NCI-H748 (cell line): ENCODE results near the gene IBA57.

Experiments
- DNase-seq: peaks from one replicate; lab custom pipeline; 2025; ENCODE audit not compliant: unreplicated experiment; lab: John Stamatoyannopoulos, UW

The IBA57 gene

DNA sequence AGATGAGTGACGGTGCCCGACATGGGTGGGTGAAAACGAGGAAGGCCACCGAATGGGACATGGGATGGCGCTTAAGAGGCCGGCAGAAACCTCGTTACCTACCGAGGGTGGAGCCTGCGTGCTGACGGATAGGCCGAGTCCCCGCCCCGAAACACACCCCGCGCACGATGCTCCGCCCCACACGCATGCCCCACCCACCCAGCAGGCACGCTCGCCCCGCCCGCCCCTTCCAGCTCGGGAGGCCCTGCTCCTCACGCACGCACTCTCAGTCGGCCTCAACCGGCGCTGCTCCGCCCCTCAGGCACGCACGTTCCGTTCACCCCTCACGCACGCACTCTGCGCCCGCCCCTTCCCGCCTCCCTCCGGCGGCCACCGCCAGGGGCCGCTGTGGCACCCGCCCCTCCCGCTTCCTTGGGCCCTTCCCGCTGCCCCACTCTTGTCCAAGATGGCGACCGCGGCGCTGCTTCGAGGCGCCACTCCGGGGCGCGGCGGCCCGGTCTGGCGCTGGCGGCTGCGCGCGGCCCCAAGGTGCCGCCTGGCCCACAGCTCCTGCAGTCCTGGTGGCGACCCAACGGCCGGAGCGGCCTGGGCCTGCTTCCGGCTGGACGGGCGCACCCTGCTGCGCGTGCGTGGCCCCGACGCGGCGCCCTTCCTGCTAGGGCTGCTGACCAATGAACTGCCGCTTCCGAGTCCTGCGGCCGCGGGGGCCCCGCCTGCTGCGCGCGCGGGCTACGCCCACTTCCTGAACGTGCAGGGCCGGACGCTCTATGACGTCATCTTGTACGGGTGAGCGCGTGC is at the start of gene IBA57:
Gene IBA57 (plus strand): TSS at position 433 of the 798 bp plus-strand sequence. CDS start 13 bp downstream, at position 446.
- DNase-seq = peak; percentile 93

DNA sequence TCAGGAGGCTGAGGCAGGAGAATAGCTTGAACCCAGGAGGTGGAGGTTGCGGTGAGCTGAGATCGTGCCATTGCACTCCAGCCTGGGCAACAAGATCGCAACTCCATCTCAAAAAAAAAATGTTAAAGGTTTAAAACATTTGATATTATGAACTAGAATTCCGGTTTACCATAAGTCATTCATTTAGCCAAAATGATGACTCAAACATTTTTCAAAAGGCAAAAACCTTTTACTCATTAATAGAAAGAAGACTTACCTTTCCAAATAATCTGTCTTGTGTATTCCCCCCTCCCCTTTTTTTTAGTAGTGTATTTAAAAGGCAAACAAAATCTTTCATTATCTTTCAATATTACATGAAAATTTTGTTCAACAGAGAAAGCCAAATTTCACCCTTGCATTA is 48.3 kb upstream of the IBA57 start:
- DNase-seq = no peak

DNA sequence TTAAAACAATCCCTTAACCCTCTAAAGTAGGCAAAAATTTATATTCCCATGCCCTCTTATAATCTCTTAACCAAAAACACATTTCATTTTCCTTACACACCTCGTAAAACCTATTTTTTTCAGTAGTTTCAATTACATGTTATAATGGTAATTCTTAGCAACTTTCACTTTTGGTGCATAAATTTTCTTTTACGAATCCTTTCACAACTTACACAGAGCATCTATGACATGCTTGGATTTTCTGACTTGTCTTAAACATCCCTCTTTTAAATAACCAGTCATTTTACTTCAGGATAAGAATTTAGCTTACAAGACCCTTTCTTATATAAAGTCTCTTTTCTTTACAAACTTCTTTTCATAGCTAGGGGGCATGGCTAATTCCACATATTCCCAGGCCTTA is 47.6 kb upstream of the IBA57 start:
- peak; percentile 3 for DNase-seq

GRCh38 chr1:228120351-228120750 is 45.3 kb upstream of the IBA57 start:
- DNase-seq = no peak

GRCh38 chr1:228120857-228121489 is 44.6 kb upstream of the IBA57 start:
- no peak for DNase-seq

DNA sequence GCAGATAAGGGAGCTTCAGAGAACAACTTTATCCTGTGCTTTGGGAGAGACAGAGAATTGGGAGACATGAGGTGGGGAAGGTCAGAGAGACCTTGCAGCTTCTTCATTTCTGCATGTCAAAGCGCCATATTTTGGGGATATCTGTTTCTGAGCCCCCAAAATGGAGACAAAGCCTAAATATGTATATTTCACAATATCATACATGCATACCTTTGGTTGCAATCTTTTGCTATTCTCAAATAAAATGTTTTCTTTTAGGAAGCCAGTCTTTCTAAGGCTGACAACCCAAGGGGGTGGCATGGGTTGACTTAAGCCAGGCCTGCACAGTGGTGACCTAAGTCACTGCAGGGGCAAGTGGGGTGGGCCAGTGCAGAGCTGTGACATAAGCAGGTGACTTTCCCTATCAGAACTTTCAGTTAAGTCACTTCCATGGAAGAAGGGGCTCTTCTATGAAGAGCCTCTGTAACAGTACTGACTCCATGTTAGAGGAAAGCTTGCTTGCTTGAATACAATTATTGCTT is 42.6 kb upstream of the IBA57 start:
- DNase-seq = no peak

DNA sequence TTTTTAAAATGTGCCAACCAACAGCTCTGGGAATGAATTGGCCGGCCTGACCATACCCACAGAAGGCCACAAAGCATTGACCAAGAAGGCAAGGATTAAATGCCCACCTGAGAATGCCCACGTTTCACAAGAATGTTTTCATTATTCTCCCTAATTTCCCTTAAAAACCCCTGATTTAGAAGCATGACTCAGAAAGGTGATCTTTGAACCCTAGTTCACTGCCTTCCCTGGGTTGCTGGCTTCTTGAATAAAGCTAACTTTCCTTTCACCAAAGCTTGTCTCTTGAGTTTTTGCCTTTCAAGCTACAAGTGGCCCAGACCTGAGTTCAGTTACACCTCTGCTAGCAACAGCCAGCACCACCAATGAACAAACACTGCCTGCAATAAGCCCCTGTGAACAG is 42.1 kb upstream of the IBA57 start:
- DNase-seq = no peak

GRCh38 chr1:228125185-228125584 is 40.4 kb upstream of the IBA57 start:
- no peak for DNase-seq

- DNase-seq = no peak
Observed at GRCh38 chr1:228131766-228132165, 33.8 kb upstream of the IBA57 start.

DNA sequence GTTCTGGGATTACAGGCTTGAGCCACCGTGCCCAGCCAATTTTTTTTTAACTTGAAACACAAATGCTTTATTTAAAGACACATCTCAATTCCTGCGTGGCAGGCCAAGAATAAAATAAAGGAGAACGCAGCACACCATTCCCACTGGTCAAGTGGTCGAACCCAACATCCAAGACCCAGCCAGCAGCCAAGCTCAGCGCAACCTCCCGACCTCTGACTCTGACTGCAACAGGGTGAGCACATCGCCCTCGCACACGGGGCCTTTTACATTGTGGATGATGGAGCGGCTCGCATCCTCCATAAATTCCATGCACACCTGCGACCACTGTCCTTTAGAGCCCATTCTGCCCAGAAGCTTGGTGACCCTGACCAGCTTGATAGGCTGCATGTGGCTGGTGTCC is 31.0 kb upstream of the IBA57 start:
- no peak for DNase-seq

- no peak for DNase-seq
Observed at GRCh38 chr1:228136901-228137300, 28.7 kb upstream of the IBA57 start.

DNA sequence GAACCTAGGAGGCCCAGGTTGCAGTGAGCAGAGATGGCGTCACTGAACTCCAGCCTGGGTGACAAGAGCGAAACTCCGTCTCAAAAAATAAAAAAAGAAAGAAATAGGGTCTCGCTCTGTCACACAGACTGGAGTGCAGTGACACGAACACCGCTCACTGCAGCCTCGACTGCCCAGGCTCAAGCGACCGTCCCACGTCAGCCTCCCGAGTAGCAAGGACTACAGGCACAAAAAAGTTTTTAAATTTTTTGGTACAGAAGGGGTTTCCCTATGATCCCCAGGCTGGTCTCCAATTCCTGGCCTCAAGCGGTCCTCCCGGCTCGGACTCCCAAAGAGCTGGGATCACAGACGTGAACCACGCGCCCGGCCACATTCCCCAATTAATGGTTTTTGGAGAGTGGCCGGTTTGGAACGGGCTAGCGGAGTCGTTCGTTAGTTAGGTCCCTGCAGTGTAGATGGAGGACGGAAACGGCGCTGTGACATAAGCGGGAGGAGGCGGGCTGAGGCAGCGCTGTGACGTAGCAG is 26.1 kb upstream of the IBA57 start:
- DNase-seq = no peak

DNA sequence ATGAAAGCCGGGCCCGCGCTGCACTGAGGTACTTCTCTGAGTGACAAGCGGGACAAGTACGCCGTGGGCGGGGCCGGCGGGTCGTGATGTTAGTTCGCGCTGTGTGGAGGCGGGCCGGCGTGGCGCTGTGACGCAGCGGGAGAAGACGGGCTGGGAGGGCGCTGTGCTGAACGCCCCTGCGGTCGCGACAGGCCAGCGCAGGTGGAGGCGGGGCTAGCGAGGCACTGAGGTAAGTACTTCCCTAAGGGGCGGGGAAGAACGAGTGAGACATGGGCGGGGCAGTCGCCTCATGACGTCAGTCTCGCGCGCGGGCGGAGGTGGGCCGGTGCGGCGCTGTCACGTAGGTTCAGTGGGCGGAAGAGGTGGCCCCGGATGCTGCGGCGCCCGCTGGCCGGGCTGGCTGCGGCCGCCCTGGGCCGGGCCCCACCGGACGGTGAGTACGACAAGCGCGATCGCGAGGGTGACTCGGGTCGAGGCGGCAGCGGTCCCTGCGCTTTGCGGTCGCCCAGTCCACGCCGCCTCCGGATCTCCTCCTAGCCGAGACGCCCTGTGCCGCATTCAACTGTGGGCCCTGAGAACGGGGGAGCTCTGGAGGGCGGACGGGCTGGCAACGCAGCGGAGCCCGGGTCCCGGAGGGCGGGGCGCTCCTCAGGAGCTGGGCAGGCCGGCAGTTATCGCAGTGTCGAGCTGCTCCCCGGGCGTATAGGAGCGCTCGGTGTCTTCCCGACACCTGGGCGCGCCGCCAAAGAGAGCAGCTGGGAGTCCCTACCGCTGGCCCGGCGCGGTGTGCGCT is 25.5 kb upstream of the IBA57 start, which contains the start of gene GUK1:
Gene GUK1 (plus strand): TSS at position 349 of the 793 bp plus-strand sequence. CDS start 24 bp downstream, at position 373.
- peak; percentile 97 for DNase-seq

DNA sequence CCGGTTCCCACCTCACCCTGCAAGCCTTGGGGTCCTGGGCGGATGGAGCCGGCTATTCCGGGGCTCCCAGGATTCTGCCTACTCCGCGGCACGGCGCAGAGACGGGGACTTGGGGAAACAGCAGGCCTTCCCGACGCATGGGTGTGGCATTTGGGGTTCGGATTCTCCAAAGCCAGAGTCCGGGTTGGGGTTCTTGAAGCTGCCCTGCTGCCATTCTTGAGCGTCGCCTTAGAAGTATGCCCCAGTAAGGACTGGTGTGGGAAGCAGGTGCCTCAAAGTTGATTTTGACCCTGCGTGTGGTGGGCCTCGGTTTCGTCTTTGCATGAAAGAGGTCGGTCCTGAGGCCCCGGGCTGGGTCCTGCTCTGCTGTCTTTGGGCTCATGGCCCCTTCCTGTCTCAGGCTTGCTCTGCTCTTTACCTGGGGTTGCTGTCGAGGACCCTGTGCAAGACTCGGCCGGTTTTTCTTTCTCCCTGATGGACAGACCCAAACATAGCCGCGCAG is 24.8 kb upstream of the IBA57 start:
- no peak for DNase-seq

DNA sequence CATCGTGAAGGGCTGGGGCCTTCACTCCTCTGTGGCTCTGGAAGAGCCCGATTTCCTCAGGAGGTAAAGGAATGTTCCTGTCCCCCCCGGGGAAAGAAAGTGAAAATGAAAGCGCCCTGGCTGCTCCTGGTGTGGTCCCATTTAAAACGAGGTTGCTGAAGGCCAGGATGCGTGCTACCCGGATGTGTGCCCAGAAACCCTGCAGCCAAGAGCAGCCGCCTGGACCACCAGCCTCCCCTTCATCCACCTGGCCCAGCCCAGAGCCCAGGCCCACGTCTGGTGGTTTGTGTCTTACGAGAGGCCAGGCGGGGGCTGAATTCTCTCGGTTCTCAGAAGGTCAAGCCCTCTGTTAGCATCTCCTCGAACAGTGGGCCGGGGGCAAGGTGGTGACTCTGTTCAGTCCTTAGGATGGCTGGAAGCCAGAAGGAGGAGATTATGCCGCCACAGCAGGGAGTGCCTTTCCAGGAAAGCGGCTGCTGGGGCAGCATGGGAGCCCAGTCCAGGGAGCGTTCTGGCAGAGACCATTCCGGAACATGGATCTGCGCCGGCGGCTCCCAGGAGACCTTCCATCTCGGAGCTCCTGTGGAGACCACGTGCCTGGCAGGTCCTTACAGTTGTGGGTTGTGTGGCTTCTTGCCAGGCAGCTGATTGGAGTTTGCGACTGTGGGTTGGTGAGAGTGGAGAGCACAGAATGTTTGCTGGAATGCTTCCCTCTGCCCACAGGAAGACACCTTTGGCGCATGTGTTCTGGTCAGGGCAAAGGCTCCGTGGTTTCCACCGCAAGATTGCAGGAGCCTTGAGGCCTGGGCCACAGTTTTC is 24.2 kb upstream of the IBA57 start:
- DNase-seq = no peak

DNA sequence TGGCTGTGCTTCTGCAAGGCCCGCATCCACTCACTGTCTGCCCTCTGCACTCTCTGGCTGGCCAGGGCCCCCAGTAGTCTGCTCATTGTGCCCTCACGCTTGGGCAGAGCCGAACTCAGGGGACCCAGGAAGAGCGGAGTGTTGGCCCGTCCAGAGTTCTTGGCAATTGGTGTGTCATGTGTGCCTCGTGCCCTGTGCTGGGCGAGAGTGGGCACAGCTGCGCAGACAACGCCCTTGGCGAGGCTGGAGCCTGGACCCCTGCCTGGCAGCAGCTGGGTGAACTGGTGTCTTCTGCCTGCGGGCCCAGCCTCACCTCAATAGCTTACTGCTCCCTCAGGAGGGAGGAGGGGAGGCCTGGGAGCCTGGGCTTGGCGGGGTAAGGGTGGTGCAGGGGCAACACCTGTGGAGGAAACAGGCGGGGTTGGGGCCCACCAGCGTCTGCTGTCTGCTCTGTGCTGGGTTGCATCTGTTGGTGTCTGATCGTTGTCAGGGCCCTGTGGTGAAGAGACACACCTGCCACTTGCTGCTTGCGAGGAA is 23.4 kb upstream of the IBA57 start:
- DNase-seq = no peak

DNA sequence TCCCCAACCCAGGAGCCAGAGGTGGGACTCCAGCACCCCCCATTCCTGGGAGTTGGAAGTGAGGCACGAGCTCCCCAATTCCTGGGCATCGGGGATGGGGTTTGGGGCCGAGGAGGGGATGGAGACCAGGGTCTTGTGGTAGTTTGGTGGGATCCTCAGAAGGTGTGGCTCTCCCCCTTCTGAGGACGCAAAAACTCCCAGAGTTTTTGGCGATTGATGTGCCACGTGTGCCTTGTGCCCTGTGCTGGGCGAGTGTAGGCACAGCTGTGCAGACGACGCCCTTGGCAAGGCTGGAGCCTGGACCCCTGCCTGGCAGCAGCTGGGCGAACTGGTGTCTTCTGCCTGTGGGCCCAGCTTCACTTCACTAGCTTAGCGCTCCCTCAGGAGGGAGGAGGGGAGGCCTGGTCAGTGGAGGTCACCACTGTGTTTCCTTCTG is 22.9 kb upstream of the IBA57 start:
- DNase-seq = no peak

- DNase-seq = no peak
Observed at GRCh38 chr1:228143480-228144192, 22.0 kb upstream of the IBA57 start.
